Activated CD8-positive, alpha-beta memory T cell treated with anti-CD3 and anti-CD28 coated beads, Interleukin-2, amount 10 ng/mL, durations not matched to agents 7 days and 5 days (primary cell): ENCODE results near the gene DNASE2B. TPM values are rescaled to one million over a fixed set of nuclear protein-coding genes. Genes with fewer than 3 reads are reported as not detected.

Source experiments
- ATAC-seq: fragments of 150-1000 bp; cut with Tn5 transposase; one replicate; pipeline ENCODE4 v1.10.0; 2021; ENCODE audit warnings: moderate library complexity
- CTCF ChIA-PET: fragments of 350-600 bp; sonication (Branson Sonifier 250); formaldehyde crosslinking; loops from one replicate; lab custom pipeline; 2021; ENCODE audit warnings: antibody characterized with exemption; lab: Charles Lee
- DNase-seq: peaks from one replicate; pipeline ENCODE4 v3.0.0-alpha.2; 2020
- H3K27ac Mint-ChIP-seq: one replicate; pipeline ENCODE4 v1.8.0; 2021; ENCODE audit warnings: mild to moderate bottlenecking, mixed read lengths
- H3K27me3 Mint-ChIP-seq: one replicate; pipeline ENCODE4 v1.8.0; 2021; ENCODE audit warnings: mixed read lengths
- H3K36me3 Mint-ChIP-seq: one replicate; pipeline ENCODE4 v1.8.0; 2021; ENCODE audit warnings: mild to moderate bottlenecking, mixed read lengths
- H3K4me1 Mint-ChIP-seq: one replicate; pipeline ENCODE4 v1.8.0; 2021; ENCODE audit warnings: mixed read lengths
- H3K4me3 Mint-ChIP-seq: one replicate; pipeline ENCODE4 v1.8.0; 2021; ENCODE audit warnings: mild to moderate bottlenecking, moderate library complexity, mixed read lengths
- H3K9me3 Mint-ChIP-seq: one replicate; pipeline ENCODE4 v1.8.0; 2022; ENCODE audit warnings: low read depth, mixed read lengths
- total RNA-seq, 2 experiments: library from RNA; stranded (reverse); gene quantifications; one replicate each; pipeline ENCODE4 v1.2.3, GENCODE V29; 2021

Gene DNASE2B
- total RNA-seq, 2 experiments from 2014 or later, result not detected

DNA sequence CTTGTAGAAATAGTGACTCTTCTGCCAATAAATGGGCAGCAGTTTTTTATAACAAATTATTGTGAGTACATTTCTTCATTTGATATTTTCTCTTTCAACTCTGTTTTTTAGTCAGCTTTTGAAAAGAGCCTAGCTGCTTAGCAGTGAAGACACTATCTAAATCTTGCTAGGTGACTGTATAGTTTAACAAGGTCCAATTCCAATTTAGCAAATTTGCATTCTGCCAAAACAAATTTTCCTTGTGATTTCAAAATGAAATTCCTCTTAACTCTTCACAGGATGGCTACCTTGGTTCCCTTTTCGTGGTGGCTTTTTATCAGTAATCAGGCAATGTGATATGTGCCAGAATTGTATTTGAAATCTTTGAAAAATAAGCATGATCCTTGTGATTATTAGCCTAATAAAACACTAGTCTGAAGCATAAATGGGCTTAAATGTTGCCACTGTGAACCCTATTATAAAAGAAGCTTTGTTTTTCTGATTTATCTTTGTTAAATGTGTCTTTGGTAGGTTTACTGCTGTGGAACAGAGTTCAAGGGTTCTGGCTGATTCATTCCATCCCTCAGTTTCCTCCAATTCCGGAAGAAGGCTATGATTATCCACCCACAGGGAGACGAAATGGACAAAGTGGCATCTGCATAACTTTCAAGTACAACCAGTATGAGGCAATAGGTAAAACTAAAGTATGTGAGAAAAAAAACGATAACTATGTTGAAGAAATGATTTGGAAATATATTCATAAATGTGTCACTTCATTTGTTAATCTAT is 12.2 kb downstream of the DNASE2B start:
- H3K9me3 Mint-ChIP-seq, result no peaks in the 10 kb centered on the region
- H3K4me1 Mint-ChIP-seq, result no peaks in the 10 kb centered on the region
- no peak overlapping the region for H3K27ac Mint-ChIP-seq
- no peaks in the 10 kb centered on the region for H3K36me3 Mint-ChIP-seq
- no peak overlapping the region for H3K4me3 Mint-ChIP-seq
- DNase-seq, result no peak
- no peaks in the 10 kb centered on the region for H3K27me3 Mint-ChIP-seq
- no peak for ATAC-seq
- CTCF ChIA-PET, result no interaction called here

DNA sequence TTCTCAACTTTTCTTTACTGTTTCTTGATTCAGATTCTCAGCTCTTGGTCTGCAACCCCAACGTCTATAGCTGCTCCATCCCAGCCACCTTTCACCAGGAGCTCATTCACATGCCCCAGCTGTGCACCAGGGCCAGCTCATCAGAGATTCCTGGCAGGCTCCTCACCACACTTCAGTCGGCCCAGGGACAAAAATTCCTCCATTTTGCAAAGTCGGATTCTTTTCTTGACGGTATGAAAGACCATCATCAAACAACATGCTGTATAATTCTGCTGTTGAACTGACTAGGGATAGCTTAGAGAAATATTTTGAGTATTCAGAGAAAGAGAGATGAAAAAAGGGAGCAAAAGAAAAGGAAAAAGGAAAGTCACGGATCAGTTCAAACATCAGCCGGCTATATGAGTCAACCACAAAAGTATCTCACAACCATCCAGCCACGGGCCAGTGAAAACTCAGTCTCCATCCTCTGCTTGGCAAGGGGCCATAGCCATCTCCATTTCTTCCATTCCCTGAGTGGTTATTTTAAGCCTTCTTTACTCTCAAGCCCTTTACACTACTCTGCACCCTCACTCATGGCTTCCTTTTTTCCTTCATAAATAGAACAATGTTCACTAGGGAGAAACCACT is 14.1 kb downstream of the DNASE2B start:
- CTCF ChIA-PET, result no interaction called here
- no peak overlapping the region for H3K4me3 Mint-ChIP-seq
- H3K9me3 Mint-ChIP-seq, result no peaks in the 10 kb centered on the region
- no peaks in the 10 kb centered on the region for H3K27me3 Mint-ChIP-seq
- H3K4me1 Mint-ChIP-seq, result no peaks in the 10 kb centered on the region
- DNase-seq (no peak), ATAC-seq (no peak)
- no peak overlapping the region for H3K27ac Mint-ChIP-seq
- H3K36me3 Mint-ChIP-seq, result no peaks in the 10 kb centered on the region

- no peaks in the 10 kb centered on the region for H3K27me3 Mint-ChIP-seq
- ATAC-seq (no peak), DNase-seq (no peak)
- H3K36me3 Mint-ChIP-seq, result no peaks in the 10 kb centered on the region
- H3K27ac Mint-ChIP-seq, result no peak overlapping the region
- no peak overlapping the region for H3K4me3 Mint-ChIP-seq
- CTCF ChIA-PET, result no interaction called here
- H3K9me3 Mint-ChIP-seq, result no peaks in the 10 kb centered on the region
- no peaks in the 10 kb centered on the region for H3K4me1 Mint-ChIP-seq
Measured at GRCh38 chr1:84415396-84415795, 17.1 kb downstream of the DNASE2B start.

GRCh38 chr1:84422909-84423308 is 24.6 kb downstream of the DNASE2B start:
- CTCF ChIA-PET, result interaction anchor here (1.0 to 2.3 kb wide), 2 partner anchors 11 to 513 kb away, joined by 3 to 9 read pairs; no protein-coding TSS in a partner anchor
- H3K36me3 Mint-ChIP-seq, result no peaks in the 10 kb centered on the region
- H3K27me3 Mint-ChIP-seq, result no peaks in the 10 kb centered on the region
- no peak overlapping the region for H3K4me3 Mint-ChIP-seq
- no peak for DNase-seq
- no peak overlapping the region for H3K27ac Mint-ChIP-seq
- no peaks in the 10 kb centered on the region for H3K4me1 Mint-ChIP-seq
- ATAC-seq, result no peak
- no peaks in the 10 kb centered on the region for H3K9me3 Mint-ChIP-seq

GRCh38 chr1:84424513-84425149 is 26.3 kb downstream of the DNASE2B start:
- Mint-ChIP-seq H3K4me3 (no peak overlapping the region), H3K9me3 (peaks cover under 1% of the 10 kb centered on the region), H3K27me3 (no peaks in the 10 kb centered on the region), H3K36me3 (no peaks in the 10 kb centered on the region), H3K27ac (no peak overlapping the region), H3K4me1 (no peaks in the 10 kb centered on the region)
- CTCF ChIA-PET, result no interaction called here
- no peak for ATAC-seq
- DNase-seq, result no peak

- H3K9me3 Mint-ChIP-seq, result peaks cover 2% of the 10 kb centered on the region
- H3K27me3 Mint-ChIP-seq, result no peaks in the 10 kb centered on the region
- no peak for ATAC-seq
- no peak overlapping the region for H3K4me3 Mint-ChIP-seq
- no peak overlapping the region for H3K27ac Mint-ChIP-seq
- DNase-seq, result no peak
- CTCF ChIA-PET, result no interaction called here
- H3K4me1 Mint-ChIP-seq, result no peaks in the 10 kb centered on the region
- H3K36me3 Mint-ChIP-seq, result no peaks in the 10 kb centered on the region
Measured at GRCh38 chr1:84425150-84425896, 27.0 kb downstream of the DNASE2B start.

DNA sequence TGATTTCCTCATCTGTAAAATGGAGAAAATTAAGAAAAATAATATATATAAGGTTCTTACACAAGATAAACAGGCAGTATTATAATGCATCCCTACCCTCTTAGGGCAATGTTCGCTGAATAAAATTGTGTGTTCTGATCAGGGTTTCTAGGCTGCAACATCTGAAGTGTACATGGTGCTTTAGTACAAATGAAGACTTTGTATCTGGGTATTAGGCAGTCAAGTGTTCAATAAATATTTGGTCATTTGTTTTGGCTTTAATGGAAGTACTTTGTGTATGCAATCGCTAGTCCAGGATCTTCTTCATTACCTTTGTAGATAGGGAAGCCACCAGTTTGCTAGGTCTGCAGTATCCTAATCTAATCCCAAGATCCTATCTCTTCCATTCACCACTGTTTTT is 28.1 kb downstream of the DNASE2B start:
- H3K4me3 Mint-ChIP-seq, result no peak overlapping the region
- no peaks in the 10 kb centered on the region for H3K36me3 Mint-ChIP-seq
- ATAC-seq, result no peak
- H3K27ac Mint-ChIP-seq, result no peak overlapping the region
- CTCF ChIA-PET, result no interaction called here
- H3K4me1 Mint-ChIP-seq, result no peaks in the 10 kb centered on the region
- H3K27me3 Mint-ChIP-seq, result no peaks in the 10 kb centered on the region
- peaks cover 4% of the 10 kb centered on the region for H3K9me3 Mint-ChIP-seq
- DNase-seq, result no peak

DNA sequence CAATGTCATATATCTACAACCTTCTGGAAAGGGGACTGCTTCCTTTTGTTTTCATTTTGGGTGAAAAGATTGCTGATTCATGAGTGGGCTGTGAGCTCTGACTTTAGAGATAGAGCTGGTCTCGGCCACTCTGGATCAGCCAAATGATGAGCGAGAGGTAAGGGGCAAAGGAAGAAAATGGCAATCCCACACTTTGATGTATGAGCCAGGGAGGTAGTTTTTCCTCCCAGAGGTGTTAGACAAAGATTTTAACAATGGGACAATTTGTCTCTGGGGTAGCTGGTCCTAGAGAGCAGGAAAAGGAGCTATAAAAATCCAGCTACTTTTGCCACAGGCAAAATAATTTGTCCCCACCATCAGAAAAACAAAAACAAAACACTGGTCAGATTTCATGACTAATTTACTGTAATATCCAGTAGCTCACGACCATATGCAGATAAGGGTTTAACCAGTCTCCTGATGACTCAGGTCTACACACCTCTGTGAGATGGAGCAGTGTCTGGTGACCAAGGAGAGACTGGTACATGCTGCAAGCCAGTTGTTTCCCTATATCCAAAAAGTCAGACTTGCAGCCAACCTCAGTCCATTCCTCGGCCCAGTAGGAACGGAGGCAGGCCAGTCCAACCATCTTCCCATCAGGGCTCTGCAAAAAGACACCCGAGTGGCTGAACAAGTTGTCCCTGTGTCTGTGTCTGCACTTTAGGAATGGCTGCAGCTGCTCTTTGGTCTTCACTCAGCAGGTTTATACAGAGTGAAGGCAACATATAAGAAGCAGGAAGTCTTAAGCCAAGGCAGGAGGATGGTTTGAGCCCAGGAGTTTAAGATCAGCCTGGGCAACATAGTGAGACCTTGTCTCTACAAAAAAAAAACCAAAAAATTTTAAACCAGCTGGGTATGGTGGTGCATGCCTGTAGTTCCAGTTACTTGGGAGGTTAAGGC is 29.2 kb downstream of the DNASE2B start:
- DNase-seq (no peak), ATAC-seq (peak; percentile 33)
- Mint-ChIP-seq H3K27ac (no peak overlapping the region), H3K4me1 (no peaks in the 10 kb centered on the region), H3K9me3 (peaks cover 4% of the 10 kb centered on the region), H3K36me3 (no peaks in the 10 kb centered on the region), H3K27me3 (no peaks in the 10 kb centered on the region), H3K4me3 (no peak overlapping the region)
- CTCF ChIA-PET, result interaction anchor here (0.8 to 1.0 kb wide), 2 partner anchors 16 to 177 kb away, joined by 3 to 4 read pairs; no protein-coding TSS in a partner anchor

DNA sequence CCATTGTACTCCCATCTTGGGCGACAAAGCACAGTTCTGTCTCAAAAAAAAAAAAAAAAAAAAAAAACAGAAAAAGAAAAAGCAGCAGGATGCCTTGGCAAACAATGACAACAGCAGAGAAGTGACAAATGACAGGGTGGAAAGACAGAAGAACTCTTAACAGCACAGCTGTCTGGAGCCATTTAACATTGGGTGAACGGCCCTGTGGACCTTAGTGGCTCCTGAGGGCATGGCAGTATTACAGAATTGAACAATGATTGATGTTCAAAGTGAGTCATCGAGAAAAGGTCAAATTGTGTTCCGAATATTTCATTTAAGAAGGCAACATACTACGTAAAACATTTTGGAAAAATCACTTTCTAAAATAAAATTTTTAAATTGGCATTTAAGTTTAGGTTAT is 30.0 kb downstream of the DNASE2B start:
- no peaks in the 10 kb centered on the region for H3K36me3 Mint-ChIP-seq
- DNase-seq (no peak), ATAC-seq (no peak)
- H3K4me3 Mint-ChIP-seq, result no peak overlapping the region
- no peaks in the 10 kb centered on the region for H3K27me3 Mint-ChIP-seq
- CTCF ChIA-PET, result no interaction called here
- H3K9me3 Mint-ChIP-seq, result peaks cover 4% of the 10 kb centered on the region
- peaks cover under 1% of the 10 kb centered on the region for H3K4me1 Mint-ChIP-seq
- H3K27ac Mint-ChIP-seq, result no peak overlapping the region

GRCh38 chr1:84429231-84429630 is 30.9 kb downstream of the DNASE2B start:
- DNase-seq (no peak), ATAC-seq (no peak)
- no peak overlapping the region for H3K27ac Mint-ChIP-seq
- no peaks in the 10 kb centered on the region for H3K36me3 Mint-ChIP-seq
- CTCF ChIA-PET, result no interaction called here
- H3K4me3 Mint-ChIP-seq, result no peak overlapping the region
- no peaks in the 10 kb centered on the region for H3K27me3 Mint-ChIP-seq
- peaks cover 4% of the 10 kb centered on the region for H3K9me3 Mint-ChIP-seq
- peaks cover 8% of the 10 kb centered on the region for H3K4me1 Mint-ChIP-seq

GRCh38 chr1:84430546-84430945 is 32.3 kb downstream of the DNASE2B start:
- CTCF ChIA-PET, result no interaction called here
- Mint-ChIP-seq H3K4me3 (no peak overlapping the region), H3K27me3 (no peaks in the 10 kb centered on the region), H3K9me3 (peaks cover 4% of the 10 kb centered on the region), H3K27ac (no peak overlapping the region), H3K4me1 (peaks cover 8% of the 10 kb centered on the region), H3K36me3 (no peaks in the 10 kb centered on the region)
- DNase-seq (no peak), ATAC-seq (no peak)

DNA sequence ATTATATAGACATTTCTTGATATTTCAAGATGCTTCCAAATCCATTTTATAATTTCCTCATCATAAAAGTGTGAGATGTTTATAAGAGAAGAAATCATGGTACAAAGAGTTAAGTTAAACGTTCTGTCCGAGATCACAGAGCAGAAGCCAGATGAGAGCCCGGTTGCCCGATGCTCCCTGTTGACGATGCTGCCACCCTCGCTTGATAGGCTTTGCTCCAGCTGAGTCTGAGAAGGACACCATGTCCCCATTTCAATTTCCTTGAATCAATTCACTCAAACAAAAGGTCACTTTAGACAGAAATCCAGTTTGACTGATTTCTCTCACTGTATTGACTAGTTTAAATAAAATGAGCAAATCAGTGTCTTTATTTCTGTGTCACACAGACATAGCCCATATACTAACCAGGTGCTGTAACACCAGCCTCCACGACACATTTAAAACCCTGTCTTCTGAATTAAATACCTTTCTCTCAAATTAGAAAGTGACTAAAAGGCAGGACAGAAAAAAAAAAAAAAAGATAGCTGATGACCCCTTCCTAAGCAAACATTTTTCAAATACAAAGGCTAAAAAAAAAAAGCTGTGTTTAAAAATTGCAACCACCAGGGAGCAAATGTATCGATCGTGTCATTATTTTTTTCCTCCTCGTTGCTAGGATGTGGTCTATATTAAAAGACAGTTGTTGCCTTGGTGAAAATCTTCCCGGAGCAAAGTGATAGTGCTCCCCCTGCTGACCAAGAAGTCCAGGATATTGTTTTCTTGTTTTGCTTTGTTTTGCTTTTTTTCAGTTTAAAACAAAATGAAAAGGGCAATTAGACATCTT is 35.2 kb downstream of the DNASE2B start:
- Mint-ChIP-seq H3K27me3 (no peaks in the 10 kb centered on the region), H3K27ac (peak overlapping the region; percentile 44), H3K4me1 (peaks cover 12% of the 10 kb centered on the region), H3K4me3 (peak overlapping the region; percentile 58), H3K9me3 (peaks cover 4% of the 10 kb centered on the region), H3K36me3 (no peaks in the 10 kb centered on the region)
- CTCF ChIA-PET, result interaction anchor here (0.6 to 6.4 kb wide), 30 partner anchors 9 to 524 kb away, joined by 3 to 50 read pairs (median 4); partner anchors contain the start of genes CTBS, PRKACB and SAMD13
- peak; percentile 81 for ATAC-seq
- peak; percentile 75 for DNase-seq
